NCI-H748 (cell line): ENCODE measurements around the gene RRM2.
A peak's percentile ranks its signal among the peaks of the same experiment; 100 is the strongest.
"Not testable (repeated sequence)": the region's sequence is repeated elsewhere in the genome, so short reads cannot be mapped to it uniquely, and the experiment has no call there.

ENCODE experiments used
- DNase-seq: peaks from one replicate; lab custom pipeline; 2025; ENCODE audit not compliant: unreplicated experiment; lab: John Stamatoyannopoulos, UW

Gene RRM2

DNA sequence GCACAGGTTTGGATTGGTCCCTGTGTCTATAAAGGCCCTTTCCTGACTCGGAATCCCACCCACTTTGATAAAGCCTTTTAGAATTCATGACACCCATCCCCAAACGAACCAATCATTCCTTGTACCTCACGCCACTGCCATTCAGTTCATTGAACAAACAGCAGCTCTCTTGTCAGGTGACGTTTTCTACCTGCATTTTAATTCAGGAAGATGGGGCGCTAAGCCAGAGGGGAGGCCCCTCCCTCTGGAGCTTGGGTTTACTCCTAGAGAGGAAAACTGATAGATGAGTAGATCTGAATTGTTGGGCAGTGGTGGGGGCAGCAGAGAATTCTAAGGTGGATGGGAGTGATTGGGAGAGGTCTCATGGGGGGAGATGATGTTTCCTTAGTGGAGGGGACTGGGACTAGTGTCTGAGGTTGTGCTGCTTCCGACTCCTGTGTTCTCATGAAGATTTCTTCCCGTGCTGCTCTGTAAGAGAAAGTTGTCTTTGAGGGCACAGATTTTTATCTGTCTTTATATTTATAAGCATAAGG, 9.6 kb downstream of the RRM2 start:
- DNase-seq = no peak

DNA sequence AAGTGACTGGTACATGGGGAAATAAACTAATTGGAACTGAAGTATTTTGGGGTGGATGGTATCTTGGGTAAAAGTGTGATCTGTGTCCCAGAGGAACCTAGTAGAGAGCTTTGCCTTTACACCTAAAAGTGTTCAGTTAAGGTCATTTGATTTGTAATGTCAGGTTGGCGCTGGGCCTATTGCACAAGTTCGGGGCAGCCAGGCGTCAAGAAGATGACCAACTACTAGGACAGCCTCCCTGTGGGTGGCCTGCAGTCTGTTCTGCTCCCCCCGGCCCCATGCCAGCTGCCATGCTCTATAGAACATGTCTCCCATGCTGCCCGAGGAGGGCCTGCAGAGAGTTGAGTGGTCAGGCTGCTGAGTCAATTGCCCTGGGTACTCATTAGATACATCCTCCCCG, 10.1 kb downstream of the RRM2 start:
- no peak for DNase-seq

DNA sequence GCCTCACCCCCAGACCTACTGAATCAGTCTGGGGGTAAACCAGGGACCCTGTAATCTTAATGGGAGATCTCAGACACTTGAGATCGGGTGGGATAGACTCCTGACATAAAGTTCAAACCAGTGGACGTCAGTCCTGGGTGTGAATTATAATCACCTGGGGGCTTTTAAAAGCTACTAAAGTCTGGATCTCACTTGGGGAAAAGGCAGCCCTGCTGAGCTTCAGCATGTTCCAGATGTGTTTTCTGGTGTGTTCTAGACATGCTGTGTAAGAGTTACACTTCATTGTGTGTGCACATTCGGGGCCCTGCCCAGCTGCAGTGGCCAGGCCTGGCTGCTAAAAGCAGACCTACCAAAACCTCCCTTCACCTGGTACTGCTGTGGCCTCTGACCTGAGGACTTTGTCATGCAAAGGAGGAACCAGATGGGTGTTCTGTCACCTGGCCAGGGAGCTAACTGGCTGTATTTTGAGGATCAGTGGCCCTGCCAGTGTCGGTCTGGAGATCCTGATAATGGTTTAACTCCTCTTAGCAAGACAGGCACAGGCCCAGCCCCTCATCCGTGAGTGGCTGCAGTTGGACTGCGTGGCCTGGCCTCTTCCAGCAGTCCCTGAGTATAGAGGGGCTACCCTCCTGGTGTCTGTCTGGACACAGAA, 10.6 kb downstream of the RRM2 start:
- no peak for DNase-seq

DNA sequence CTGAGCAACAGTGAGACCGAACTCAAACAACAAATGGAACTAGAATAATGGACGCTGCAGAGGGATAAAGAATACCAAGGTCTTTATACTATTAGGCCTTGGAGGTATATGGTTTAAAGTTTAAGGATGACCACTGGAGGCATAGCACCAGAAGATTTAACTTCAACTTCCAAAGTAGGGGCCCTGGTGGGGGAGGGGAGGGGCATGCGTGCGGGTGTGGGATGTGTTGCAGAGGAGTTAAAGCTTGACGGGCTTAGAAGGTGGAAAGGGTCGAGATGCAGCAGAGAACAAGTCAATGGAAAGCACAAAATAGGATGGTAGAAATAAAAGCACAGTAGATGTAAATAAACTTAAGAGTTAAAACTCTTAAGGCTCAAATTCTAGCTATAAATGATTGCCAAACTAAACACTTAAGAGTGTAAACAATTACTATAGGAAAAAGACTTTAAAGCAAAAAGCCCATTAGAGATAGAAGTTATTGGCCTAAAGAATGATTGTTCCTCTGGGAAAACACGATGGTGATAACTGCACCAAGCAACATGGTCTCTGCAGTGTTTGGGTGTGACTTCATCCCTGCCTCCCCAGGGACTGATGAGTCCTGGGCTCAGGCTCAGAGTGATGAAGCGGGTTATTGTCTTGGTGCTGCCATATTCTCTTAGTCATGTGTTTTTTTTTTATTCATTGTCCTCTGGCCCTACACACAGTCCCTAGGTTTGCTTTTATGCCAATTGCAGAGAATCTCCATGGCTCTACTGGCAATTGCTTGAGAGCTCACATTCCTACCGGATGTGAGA, 13.0 kb downstream of the RRM2 start:
- peak; percentile 23 for DNase-seq

DNA sequence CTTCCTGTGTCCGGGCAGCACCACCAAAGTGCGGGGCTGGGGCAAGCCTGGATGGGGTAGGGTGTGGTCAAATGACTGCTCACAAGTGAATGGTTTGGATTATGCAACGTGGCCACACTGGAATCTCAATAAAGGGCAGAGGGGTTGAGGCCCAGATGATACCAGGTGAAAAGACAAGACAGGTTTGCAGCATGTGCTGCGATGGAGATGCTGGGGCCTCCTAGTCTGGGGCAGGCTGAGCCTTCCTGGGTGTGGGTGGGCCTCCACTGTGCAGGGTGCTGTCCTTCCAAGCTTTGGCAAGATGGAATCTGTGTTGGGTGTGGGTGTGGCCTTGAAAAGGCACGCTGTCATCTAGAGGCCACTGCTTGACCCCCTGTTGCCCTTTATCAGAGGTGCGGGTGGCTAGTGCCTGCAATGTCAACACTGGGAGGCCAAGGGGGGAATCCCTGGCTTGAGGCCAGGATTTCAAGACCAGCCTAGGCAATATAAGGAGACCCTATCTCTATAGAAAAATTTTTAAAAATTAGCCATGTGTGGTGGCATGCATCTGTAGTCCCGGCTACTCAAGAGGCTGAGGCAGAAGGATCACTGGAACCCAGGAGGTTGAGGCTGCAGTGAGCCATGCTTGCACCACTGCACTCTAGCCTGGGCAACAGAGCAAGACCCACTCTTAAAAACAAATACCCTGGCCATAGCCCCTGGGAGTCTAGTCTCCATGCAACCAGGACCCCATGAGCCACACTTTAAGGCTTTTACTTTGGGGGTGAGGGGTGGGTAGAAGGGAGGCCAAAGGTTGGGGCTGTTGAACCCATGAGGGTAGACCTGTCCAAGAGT, 13.8 kb downstream of the RRM2 start:
- no peak for DNase-seq

DNA sequence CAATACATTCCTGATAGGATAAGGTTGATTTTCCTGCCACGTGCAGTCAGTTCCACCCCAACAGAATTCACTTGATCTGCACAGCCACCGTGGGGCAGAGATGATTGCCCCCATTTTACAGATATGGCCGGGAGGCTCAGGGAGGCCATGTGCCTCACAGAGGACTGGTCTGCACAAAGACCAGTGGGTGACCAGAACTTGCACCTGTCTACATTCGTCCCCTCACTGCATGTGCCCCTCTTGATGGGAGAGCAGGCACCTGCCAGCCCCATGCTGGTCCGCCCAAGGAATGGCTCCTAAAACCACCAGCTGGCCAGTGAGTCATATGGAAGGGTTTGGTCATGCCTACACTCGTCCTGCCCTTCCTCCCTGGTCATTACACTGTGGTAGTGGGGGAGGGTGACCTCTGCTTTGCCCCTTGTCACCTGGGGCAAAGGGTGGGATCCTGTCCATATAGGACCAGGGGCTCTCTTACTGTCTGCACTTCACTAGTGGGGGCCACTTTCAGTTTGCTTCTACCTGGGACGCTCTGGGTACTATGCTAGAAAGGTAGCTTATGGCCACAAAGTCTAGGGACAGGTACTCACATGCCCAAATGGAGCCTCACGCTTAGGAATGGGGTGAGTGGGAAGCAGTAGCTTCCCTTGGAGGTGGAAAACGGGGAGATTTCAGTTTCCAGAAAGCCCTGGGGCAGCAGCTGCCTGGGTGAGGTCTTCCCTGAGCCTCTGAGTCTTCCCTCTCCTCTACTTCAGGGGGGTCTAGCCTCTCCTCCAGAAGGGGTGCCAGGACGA, 14.7 kb downstream of the RRM2 start:
- DNase-seq = no peak

DNA sequence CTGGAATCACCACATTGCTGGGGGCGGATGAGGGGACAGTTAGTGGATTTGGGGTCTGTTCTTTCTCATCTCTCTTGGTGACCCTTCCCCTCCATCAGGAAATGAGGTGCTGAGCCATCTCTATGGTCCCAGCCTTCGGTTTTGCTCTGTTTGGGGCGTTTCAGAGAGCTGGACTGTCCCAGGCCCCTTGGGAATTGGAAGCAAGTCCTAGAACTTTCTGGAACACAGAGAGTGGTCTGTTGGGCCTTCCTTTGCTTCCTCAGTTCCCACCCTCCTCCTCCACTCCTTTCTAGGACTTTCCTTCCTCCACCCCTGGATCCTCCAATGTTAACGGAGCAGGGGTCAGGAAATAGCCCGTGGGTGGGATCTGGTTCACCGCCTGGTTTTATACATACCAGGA, 17.0 kb downstream of the RRM2 start:
- no peak for DNase-seq

DNA sequence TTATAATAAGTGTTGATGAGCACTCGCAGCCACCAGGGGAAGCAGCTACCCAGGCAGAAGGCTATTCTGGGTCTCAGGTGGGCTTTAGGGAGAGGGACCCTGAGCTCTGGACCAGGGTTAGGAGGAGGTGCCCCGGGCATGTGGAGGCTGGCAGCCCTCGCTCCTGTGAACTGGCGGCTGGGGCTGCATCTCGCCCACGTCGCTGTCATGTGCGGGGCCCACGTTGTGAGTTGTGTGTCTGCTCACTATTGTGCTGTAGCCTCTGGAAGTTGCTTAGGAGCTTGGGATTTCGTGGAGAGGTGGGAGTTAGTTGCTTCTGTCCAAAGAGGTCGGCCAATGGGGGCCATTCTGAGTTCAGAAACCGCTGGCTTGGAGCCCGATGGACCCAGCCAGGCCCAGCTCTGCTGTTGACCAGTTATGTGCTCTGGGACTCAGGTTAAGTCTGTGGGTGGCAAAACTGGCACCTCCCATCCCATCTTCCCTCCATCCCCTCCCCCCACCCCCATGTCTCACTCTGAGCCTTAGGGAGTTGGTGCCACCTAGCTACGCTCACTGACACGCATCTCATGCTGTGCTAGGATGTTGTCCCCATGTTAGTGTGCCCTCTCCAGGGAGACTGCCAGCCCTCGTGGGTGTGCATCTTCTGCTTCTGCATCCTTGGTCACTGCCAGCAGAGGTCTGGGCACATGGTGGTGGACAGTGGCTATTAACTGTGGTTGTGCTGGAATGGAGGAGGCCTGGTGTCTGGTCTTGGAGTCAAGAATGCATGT, 18.5 kb downstream of the RRM2 start:
- DNase-seq = no peak

DNA sequence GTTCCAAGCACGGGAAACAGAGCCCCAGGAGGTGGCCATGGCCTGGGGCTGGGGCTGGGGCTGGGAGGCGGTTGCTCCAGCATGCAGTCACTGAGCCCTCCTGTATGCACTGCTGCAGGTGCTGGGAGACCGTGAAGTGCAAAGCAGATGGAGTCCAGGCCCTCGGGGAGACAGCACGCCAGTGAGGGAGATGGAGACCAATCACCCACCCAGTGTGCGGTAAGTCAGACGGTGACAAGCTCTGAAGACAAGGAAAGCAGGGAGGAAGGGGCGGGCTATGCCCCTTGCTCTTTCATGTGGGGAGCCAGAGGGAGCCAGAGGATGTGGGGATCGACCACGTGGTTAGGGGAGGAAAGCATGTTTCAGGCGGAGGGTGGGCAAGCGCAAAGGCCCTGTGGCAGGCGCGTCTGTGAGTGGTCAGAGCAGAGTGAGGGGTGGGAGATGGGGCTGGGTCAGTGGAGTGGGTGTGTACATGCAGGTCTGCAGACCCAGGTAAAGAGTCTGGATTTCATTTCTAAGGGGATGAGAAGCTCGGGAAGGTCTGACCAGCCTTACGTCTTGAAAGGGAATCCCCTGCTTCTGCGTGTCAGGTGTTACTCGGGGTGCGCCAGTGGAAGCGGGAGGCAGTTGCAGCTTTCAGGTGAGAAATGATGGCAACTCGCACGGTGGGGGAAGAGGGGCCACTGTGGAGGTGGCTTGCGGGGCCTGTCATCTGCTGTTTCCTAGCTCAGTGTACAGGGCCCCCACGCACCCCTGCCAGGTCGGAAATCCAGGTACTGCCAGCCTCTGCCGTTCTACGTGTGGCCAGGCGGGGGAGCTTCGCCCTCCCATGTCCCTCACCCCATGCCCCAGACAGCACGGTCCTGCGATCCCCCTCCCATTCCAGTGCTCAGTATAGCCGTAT, 19.4 kb downstream of the RRM2 start:
- DNase-seq = peak; percentile 23

DNA sequence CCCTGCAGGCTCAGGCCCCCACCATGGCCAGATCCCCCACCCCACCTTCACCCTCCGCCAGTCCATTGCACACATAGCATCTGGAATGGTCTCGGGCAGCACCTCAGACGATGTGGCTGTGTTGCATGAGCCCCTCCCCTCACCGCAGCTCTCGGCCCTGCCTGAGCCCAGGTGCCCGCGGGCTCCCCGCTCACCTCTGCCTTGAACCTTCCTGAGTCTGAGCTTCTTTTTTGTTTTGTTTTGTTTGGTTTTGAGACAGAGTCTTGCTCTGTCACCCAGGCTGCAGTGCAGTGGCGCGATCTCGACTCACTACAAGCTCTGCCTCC, 20.1 kb downstream of the RRM2 start:
- DNase-seq = no peak

DNA sequence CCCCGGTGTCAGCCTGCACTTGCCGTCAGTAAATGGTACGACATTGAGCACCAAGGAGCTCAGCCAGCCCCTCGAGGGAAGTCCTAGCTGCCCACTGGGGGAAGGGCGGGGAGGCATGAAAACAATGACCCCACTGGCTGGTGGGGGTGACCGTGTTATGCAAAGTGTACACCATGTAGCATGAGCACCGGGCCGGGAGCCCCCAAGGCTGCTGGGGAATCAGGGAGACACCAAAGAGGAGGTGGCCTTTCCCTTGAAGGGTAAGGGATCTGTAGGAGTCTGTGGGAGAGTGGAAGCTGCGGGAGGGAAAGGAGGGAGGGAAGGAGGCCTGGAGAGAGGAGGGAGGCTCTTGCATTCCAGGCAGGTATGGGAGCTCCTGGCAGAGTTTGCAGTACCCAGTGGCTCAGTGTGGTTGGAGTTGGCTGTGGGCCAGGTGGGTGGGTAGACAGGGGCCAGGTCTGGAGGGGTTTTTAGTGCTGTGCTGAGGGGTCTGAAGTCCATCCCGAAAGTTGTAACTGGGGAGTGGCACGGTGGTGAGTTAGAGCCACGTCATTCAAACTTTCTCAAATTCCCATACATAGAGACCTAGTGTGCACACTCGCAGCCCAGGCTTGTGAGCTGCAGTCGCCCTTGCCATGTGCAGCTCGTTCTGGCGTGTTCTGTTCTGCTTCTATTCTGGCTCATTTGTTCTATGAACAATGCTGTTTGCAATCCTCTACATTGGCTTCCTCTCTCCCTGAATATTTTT, 22.4 kb downstream of the RRM2 start:
- DNase-seq = no peak

DNA sequence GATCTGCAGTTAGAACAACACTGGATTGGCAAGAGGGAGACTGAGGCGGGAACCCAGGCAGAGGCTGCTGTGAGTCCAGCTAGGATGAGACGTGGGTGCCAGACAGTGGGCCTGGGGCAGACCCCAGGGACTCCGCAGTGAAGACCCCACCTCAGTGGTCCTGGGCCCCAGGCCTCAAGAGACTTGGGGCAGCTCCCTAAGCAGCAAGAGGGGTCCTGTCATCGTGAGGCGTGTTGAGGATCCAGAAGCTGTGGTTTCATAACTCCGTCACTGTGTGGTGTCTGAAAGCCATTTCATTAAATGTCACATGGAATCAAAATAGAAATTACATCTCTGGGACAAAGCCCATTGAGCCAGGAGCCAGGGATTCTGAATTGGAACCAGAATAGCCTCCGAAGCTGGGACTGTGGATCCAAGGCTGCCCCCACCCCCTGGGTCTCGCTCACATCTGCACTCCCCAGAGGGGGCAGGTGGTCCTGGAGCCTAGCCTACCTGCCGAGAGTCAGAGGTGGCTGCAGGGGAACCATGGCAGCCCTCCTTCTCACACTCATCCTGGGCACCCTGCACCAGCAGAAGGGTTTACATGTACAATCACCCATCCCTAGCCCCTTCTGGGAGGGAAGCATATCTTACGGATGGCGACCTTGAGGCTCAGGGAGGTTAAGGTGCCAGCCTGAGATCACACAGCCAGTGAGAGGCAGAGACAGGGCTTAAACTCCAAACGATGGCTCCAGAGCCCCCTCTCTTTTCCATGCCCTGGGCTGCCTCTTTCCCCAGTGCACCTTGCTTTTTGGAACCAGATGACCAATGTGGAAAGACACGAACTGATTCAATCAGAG, 23.2 kb downstream of the RRM2 start:
- DNase-seq = no peak

DNA sequence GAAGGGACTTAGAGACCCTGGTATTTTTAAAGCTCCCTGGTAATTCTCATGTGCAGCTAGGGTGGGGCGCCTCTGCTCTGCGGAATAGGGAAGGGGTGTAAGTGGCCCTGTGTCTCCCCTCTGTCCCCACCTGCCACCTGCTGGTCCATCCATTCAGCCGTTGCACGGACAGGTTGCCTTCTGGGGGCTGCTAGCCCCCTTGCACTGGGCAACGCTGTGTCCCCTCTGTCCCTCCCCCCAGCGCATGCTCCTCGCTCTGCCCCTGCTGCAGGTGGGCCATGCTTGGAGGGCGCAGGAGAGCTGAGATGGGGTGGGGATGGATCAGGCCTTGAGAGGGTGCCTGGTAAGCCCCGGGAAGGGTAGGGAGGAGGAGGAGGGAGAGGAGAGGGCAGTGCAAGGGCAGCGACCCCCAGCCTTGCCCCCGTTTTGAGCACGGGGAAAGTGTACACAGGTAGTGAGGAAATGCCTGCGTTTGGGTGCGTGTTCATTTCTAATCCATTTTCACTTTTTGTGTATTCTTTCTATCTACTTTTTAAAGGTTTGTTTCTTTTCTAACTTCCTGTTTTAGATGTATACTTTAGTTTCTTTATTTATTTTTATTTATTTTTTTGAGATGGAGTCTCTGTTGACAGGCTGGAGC, 23.9 kb downstream of the RRM2 start:
- DNase-seq = no peak

DNA sequence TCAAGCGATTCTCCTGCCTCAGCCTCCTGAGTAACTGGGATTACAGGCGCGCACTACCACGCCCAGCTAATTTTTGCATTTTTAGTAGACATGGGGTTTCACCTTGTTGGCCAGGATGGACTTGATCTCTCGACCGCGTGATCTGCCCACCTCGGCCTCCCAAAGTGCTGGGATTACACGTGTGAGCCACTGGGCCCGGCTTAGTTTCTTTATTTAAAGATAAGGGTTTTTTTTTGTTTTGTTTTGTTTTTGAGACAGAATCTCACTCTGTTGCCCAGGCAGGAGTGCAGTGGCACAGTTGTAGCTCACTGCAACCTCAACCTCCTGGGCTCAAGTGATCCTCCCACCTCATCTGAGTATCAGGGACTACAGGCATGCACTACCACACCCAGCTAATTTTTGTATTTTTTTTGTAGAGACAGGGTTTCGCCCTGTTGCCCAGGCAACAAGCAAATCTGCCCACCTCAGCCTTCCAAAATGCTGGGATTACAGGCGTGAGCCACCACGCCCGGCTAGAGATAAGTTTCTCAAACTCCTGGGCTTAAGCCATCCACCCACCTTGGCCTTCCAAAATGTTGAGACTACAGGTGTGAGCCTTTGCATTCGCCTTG, 24.6 kb downstream of the RRM2 start:
- not testable (repeated sequence) for DNase-seq

DNA sequence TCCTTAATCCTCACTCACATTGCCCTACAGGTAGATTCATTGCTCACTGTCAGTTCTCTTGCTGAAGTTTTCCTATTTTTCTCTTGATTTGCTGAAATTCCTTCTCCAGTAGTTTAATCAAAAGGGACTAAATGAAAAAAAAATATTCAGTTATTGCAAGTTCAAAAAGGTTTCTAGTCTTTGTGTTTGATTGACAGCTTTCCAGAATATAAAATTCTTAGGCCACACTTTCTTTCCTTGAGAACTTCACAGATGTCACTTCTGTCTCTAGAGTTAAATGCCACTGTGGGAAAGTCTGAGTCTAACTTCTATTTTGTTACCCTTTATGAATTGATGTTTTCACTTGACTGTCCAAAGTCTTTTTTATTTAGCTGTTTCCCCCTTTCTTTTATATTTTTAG, 25.7 kb downstream of the RRM2 start:
- DNase-seq = no peak

DNA sequence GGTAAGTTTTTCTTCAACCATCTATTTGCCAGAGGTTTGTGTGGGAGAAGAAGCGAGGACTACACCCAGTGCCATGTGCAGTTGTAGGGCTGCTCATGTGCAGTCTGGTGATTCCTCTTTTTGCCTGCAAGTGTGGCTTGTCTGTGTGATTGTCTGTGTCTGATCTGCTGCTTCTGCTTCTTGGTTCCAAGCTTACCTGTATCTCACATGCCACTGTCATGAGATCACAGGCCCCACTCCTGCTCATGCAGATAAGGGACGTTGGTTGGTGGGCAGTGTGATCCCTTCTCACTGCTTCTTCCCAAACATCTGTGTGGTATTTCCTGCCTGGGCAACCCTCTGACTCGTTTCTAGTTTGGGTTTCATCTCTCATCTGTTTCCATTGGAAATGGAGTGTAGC, 27.1 kb downstream of the RRM2 start:
- no peak for DNase-seq

DNA sequence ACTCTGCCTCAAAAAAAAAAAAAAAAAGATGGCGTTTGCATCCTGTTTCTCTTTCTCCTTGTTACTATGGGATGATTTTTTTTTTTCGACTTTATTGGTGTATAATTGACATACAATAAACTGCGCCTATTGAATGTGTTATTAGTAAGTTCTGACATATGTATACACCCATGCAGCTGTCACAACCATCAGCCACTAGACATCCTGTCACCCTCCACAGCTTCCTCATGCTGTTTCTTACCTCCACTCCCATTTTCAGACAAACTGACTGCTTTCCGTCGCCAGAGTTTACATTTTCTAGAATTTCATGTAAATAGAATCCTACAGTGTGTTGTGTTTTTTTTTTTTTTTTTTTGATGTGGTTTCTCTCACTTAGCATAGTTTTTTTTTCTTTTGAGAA, 27.9 kb downstream of the RRM2 start:
- DNase-seq = no peak
